Esophagus squamous epithelium (tissue), 4 donors: ENCODE measurements around the gene VCL.

ENCODE experiments used
- POLR2A ChIP-seq, 4 donors: fragments of 450-650 bp; IDR thresholded peaks; one replicate each; pipeline ENCODE4 v1.6.1; 2017; ENCODE audit warnings: antibody characterized with exemption in 4 of 4, mild to moderate bottlenecking in 4 of 4, moderate library complexity in 3 of 4
- TF ChIP-seq, protein P1 (sequence below), 6 experiments: fragments of 450-650 bp in 4 of 6; fragments of 200-600 bp in 2 of 6; sonication (generic) in 2 of 6; IDR thresholded peaks; one replicate each; pipeline ENCODE4 v1.5.1; 2016 to 2019; ENCODE audit warnings: antibody characterized with exemption in 6 of 6, mild to moderate bottlenecking in 4 of 6, moderate library complexity in 4 of 6

DNA sequence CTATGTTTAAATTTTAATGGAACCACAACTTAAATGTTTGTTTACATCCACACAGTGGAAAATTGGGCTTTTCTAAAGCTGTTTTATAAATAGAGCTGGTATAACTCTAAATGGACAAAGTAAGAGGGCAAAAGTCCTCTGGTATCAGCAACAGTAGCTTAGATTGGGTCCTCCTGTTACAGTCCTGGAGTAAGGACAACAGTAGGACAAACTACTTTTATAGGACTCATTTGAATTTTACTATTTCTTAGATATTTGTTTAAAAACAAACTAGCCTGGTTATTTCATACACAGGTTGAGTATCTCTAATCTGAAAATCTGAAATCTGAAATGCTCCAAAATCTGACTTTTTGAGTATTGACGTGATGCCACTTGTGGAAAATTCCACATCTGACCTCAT lies 8.4 kb downstream of the VCL start:
- TF ChIP-seq POLR2A (IDR thresholded peaks at IDR 0.05): no peak
- TF ChIP-seq, protein P1, sequence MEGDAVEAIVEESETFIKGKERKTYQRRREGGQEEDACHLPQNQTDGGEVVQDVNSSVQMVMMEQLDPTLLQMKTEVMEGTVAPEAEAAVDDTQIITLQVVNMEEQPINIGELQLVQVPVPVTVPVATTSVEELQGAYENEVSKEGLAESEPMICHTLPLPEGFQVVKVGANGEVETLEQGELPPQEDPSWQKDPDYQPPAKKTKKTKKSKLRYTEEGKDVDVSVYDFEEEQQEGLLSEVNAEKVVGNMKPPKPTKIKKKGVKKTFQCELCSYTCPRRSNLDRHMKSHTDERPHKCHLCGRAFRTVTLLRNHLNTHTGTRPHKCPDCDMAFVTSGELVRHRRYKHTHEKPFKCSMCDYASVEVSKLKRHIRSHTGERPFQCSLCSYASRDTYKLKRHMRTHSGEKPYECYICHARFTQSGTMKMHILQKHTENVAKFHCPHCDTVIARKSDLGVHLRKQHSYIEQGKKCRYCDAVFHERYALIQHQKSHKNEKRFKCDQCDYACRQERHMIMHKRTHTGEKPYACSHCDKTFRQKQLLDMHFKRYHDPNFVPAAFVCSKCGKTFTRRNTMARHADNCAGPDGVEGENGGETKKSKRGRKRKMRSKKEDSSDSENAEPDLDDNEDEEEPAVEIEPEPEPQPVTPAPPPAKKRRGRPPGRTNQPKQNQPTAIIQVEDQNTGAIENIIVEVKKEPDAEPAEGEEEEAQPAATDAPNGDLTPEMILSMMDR (IDR thresholded peaks at IDR 0.05): no peak
